HG03097 (cell line): Measurements from ENCODE around the gene CDH12.
"Not testable (repeated sequence)": the region's sequence is repeated elsewhere in the genome, so short reads cannot be mapped to it uniquely, and the experiment has no call there.

ENCODE experiments used
- ATAC-seq: cut with Tn5 transposase; IDR thresholded peaks from one replicate; pipeline ENCODE4 v1.9.1; 2021; ENCODE audit not compliant: unreplicated experiment, low FRiP score

The CDH12 gene

GRCh38 chr5:22188651-22189050, 664.5 kb downstream of the CDH12 start:
- not testable (repeated sequence) for ATAC-seq

GRCh38 chr5:22187632-22188228, 665.4 kb downstream of the CDH12 start:
- not testable (repeated sequence) for ATAC-seq

GRCh38 chr5:22169226-22169625, 683.9 kb downstream of the CDH12 start:
- not testable (repeated sequence) for ATAC-seq

GRCh38 chr5:22168704-22169103, 684.4 kb downstream of the CDH12 start:
- ATAC-seq, result not testable (repeated sequence)

- not testable (repeated sequence) for ATAC-seq
Measured at GRCh38 chr5:22165931-22166330, 687.2 kb downstream of the CDH12 start.

- ATAC-seq, result not testable (repeated sequence)
Measured at GRCh38 chr5:22164910-22165748, 688.0 kb downstream of the CDH12 start.

- ATAC-seq, result not testable (repeated sequence)
Measured at GRCh38 chr5:22156953-22157352, 696.2 kb downstream of the CDH12 start.

- ATAC-seq, result not testable (repeated sequence)
Measured at GRCh38 chr5:22154779-22155178, 698.4 kb downstream of the CDH12 start.

GRCh38 chr5:22151801-22152200, 701.3 kb downstream of the CDH12 start:
- not testable (repeated sequence) for ATAC-seq

GRCh38 chr5:22140418-22140817, 712.7 kb downstream of the CDH12 start:
- not testable (repeated sequence) for ATAC-seq

GRCh38 chr5:22139662-22140300, 713.4 kb downstream of the CDH12 start:
- ATAC-seq, result not testable (repeated sequence)

GRCh38 chr5:22111320-22111719, 741.8 kb downstream of the CDH12 start:
- no peak for ATAC-seq

GRCh38 chr5:22109315-22109714, 743.8 kb downstream of the CDH12 start:
- ATAC-seq, result no peak

GRCh38 chr5:22108545-22108944, 744.6 kb downstream of the CDH12 start:
- no peak for ATAC-seq

GRCh38 chr5:22102823-22103359, 750.3 kb downstream of the CDH12 start:
- ATAC-seq, result no peak

GRCh38 chr5:22088517-22088916, 764.6 kb downstream of the CDH12 start:
- ATAC-seq, result no peak

GRCh38 chr5:22079566-22079965, 773.6 kb downstream of the CDH12 start:
- no peak for ATAC-seq

- no peak for ATAC-seq
Measured at GRCh38 chr5:22079002-22079401, 774.1 kb downstream of the CDH12 start.

- no peak for ATAC-seq
Measured at GRCh38 chr5:22076586-22076985, 776.6 kb downstream of the CDH12 start.

GRCh38 chr5:22070186-22070728, 782.9 kb downstream of the CDH12 start:
- no peak for ATAC-seq

- no peak for ATAC-seq
Measured at GRCh38 chr5:22063717-22064116, 789.4 kb downstream of the CDH12 start.
